Right renal cortex interstitium (tissue), 3 donors: ENCODE measurements around the gene XXYLT1. TPM values are rescaled to one million over a fixed set of nuclear protein-coding genes. Genes with fewer than 3 reads are reported as not detected.
"Not testable (repeated sequence)": the region's sequence is repeated elsewhere in the genome, so short reads cannot be mapped to it uniquely, and the experiment has no call there.

Experiments used
- DNase-seq, 3 donors: peaks; one replicate each; pipeline ENCODE4 v3.0.0-alpha.2; 2013; ENCODE audit warnings: low read depth in 3 of 3, low spot score in 2 of 3
- polyA plus RNA-seq, 3 donors: library from polyadenylated mRNA; unstranded; fragments of 120-200 nt; gene quantifications; one replicate each; pipeline ENCODE4 v1.2.1, GENCODE V29; 2013; ENCODE audit not compliant: insufficient read length in 3 of 3

Gene XXYLT1
- 10 to 100 TPM; 29.7 to 32.4 (median 30.3) TPM for polyA plus RNA-seq

- DNase-seq = peak in 2 of 3 donors; percentile 78 to 82
Observed at GRCh38 chr3:195270817-195271409, at the start of gene XXYLT1. XXYLT1 (minus strand) TSS chr3:195271159; CDS start chr3:195271058, 101 bp downstream.

GRCh38 chr3:195319060-195319459, 48.1 kb upstream of the XXYLT1 start:
- DNase-seq = no peak

- DNase-seq = no peak
Observed at GRCh38 chr3:195312714-195313113, 41.8 kb upstream of the XXYLT1 start.

GRCh38 chr3:195307711-195308110, 36.8 kb upstream of the XXYLT1 start:
- no peak for DNase-seq

GRCh38 chr3:195306369-195306768, 35.4 kb upstream of the XXYLT1 start:
- DNase-seq = no peak

- no peak for DNase-seq
Observed at GRCh38 chr3:195302431-195302830, 31.5 kb upstream of the XXYLT1 start.

GRCh38 chr3:195297446-195297845, 26.5 kb upstream of the XXYLT1 start:
- no peak for DNase-seq

- no peak for DNase-seq
Observed at GRCh38 chr3:195296662-195297061, 25.7 kb upstream of the XXYLT1 start.

- no peak for DNase-seq
Observed at GRCh38 chr3:195291121-195291520, 20.2 kb upstream of the XXYLT1 start.

GRCh38 chr3:195290643-195291042, 19.7 kb upstream of the XXYLT1 start:
- DNase-seq = not testable (repeated sequence)

GRCh38 chr3:195286115-195286872, 15.3 kb upstream of the XXYLT1 start:
- DNase-seq = no peak

- DNase-seq = no peak
Observed at GRCh38 chr3:195285372-195285771, 14.4 kb upstream of the XXYLT1 start.

- DNase-seq = no peak
Observed at GRCh38 chr3:195284842-195285241, 13.9 kb upstream of the XXYLT1 start.

GRCh38 chr3:195282961-195283360, 12.0 kb upstream of the XXYLT1 start:
- DNase-seq = no peak

- no peak for DNase-seq
Observed at GRCh38 chr3:195274259-195274966, 3.5 kb upstream of the XXYLT1 start.

GRCh38 chr3:195271410-195272243, 668 bp upstream of the XXYLT1 start:
- peak in 2 of 3 donors; percentile 77 to 80 for DNase-seq

GRCh38 chr3:195270079-195270816, 711 bp downstream of the XXYLT1 start:
- DNase-seq = no peak

GRCh38 chr3:195269375-195270078, 1.4 kb downstream of the XXYLT1 start:
- DNase-seq = no peak

GRCh38 chr3:195268576-195269309, 2.2 kb downstream of the XXYLT1 start:
- DNase-seq = no peak
